Tibial artery (tissue), 4 donors: Measurements from ENCODE around the gene MMEL1.

Experiments used
- DNase-seq, 2 donors: peaks; one replicate each; pipeline ENCODE4 v3.0.0-alpha.2; 2019
- H3K27ac ChIP-seq, 2 donors: fragments of 200-600 bp; sonication (generic) in 1 of 2; 1 replicate in 1 of 2; 2 replicates in 1 of 2; pipeline ENCODE4 v1.5.1; 2018 to 2019; ENCODE audit warnings: mild to moderate bottlenecking in 1 of 2
- H3K27me3 ChIP-seq, 2 donors: fragments of 200-600 bp; sonication (generic) in 1 of 2; one replicate each; pipeline versions ENCODE4 v1.5.1 to v1.6.0; 2016 to 2019
- H3K36me3 ChIP-seq, 3 donors: fragments of 200-600 bp; sonication (generic) in 2 of 3; one replicate each; pipeline ENCODE4 v1.5.1; 2016 to 2019; ENCODE audit warnings: mild to moderate bottlenecking in 2 of 3
- H3K4me1 ChIP-seq, 4 donors: fragments of 200-600 bp; sonication (generic) in 2 of 4; 1 replicate in 3 of 4; 2 replicates in 1 of 4; pipeline ENCODE4 v1.5.1; 2016 to 2019
- H3K4me3 ChIP-seq, 2 donors: fragments of 200-600 bp; sonication (generic) in 1 of 2; 1 replicate in 1 of 2; 2 replicates in 1 of 2; pipeline ENCODE4 v1.5.1; 2018 to 2019; ENCODE audit warnings: mild to moderate bottlenecking in 2 of 2
- H3K9me3 ChIP-seq, 3 donors: fragments of 200-600 bp; sonication (generic) in 1 of 3; one replicate each; pipeline ENCODE4 v1.5.1; 2016 to 2019
- CTCF ChIP-seq, 2 experiments: fragments of 200-600 bp in 1 of 2; fragments of 450-650 bp in 1 of 2; IDR thresholded peaks; one replicate each; pipeline ENCODE4 v1.5.1; 2017 to 2019; ENCODE audit warnings: antibody characterized with exemption in 2 of 2, mild to moderate bottlenecking in 1 of 2, moderate library complexity in 1 of 2
- intact Hi-C: fragments of 100-400 bp; cut with DNase I; formaldehyde crosslinking; loops from one replicate; pipeline ENCODE4 v1.15.0; 2023; ENCODE audit warnings: low total_unique reads

MMEL1 gene

GRCh38 chr1:2540816-2541492 lies 91.9 kb downstream of the MMEL1 start:
- Histone ChIP-seq H3K36me3 (no peaks in the 10 kb centered on the region), H3K9me3 (no peaks in the 10 kb centered on the region), H3K4me1 (peaks cover 0 to 36% (median 10%) of the 10 kb centered on the region in 4 donors), H3K27me3 (peaks cover 0 to 69% of the 10 kb centered on the region in 2 donors), H3K4me3 (no peak overlapping the region), H3K27ac (no peak overlapping the region)
- no peak for TF ChIP-seq CTCF (IDR thresholded peaks at IDR 0.05)
- DNase-seq = no peak
- intact Hi-C loops = no loop called here
